ENCODE measurements around the gene S100A8. TPM values are rescaled to one million over a fixed set of nuclear protein-coding genes. Genes with fewer than 3 reads are reported as not detected.
"Not testable (repeated sequence)": the region's sequence is repeated elsewhere in the genome, so short reads cannot be mapped to it uniquely, and the experiment has no call there.

S100A8 gene
- polyA plus RNA-seq, 3 donors, result 4.1 to 21.5 (median 14.9) TPM

DNA sequence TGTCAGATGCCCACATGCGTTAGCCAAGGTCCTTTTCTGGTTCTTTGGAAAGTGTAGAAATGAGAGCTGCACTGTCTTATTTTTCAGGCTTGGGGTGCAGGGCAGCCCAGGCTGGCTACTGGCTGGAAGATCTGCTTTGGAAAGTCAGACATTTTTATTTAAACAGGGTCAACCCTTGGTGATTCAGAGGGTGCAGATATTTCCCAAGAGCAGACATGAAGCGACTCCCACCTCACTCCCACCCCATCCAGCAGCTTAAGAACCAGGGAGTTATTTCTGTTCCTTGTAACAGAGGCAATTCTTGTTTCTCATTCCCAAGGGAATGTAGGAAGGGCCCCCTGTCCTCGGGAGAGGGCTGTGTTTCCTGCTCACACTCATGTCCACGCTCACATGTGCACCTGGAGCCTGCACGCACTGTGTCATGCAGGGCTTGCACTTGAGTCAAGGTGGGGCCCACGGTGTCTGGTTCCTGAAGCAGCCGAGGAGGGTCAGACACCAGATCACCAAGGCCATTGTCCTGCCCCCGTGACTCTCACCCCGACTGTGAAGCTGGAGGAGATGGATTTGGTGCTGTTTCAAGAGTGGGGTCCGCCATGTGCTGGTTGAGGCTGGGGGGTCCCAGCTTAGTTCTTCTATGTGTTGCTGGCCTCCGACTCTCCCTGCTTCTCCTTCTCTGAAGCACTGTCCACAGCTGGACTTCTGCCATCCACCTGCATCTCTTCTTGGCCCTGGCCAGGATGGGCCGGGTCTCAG, 26.4 kb upstream of the S100A8 start:
- no peak for DNase-seq (ENCODE audit: low read depth in 3 of 3, low spot score in 2 of 3)

DNA sequence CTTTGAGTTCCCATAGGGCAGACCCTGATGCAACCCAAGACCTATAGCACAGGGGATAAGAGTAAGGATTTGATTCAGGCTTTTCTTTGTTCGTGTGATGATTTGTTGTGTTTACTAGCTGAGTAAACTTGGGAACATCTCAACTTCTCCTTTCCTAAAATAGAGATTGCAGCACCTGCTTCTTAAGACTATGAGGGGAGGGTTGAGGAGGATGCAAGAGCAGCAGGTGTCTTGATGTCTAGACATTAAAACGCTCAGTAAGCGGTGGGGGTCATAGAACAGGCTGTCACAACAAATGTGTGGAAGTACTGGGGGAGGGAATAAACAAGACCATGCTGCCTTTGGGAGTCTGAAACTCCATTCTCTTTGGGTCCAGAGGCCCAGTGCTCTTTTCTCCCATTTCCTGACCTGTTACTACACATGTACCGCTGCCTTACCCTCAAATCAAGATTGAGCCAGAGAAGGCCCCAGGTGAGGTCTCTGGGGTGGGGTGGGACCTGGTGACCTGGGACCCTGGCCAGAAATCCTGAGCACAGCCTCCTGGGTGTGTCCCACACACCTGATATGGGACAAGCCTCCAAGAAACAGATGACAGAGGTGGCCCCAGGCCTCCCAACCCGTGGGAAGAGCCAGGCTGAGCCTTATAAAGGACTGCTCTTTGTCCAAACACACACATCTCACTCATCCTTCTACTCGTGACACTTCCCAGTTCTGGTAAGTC, 25.1 kb upstream of the S100A8 start, which contains the start of gene S100A7A:
Gene S100A7A (plus strand): TSS at position 671 of the 721 bp plus-strand sequence. CDS start 1,563 bp downstream, outside the sequence.
- DNase-seq (ENCODE audit: low read depth in 3 of 3, low spot score in 2 of 3), result no peak

DNA sequence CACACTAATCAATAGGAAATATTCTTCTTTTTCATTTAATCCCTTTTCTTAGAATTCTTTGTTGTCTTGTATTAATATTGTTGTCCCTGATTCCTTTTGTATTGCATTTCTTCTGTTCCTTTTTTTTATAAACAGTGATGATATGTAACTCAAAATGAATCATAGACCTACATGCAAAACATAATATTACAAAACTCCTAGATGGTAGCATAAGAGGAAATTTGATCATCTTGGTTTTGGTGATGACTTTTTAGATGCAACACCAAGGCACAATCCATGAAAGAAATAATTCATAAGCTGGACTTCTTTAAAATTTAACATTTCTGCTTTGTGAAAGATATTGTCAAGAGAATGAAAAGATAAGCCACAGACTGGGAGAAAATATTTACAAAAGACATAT, 23.1 kb upstream of the S100A8 start:
- DNase-seq (ENCODE audit: low read depth in 3 of 3, low spot score in 2 of 3), result not testable (repeated sequence)

DNA sequence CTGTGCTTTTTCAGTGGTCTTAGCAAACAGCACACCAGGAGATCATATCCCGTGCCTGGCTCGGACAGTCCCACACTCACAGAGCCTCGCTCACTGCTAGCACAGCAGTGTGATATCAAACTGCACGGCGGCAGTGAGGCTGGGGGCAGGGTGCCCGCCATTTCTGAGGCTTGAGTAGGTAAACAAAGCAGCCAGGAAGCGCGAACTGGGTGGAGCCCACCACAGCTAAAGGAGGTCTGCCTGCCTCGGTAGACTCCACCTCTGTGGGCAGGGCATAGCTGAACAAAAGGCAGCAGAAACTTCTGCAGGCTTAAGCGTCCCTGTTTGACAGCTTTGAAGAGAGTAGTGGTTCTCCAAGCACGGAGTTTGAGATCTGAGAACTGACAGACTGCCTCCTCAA, 16.4 kb upstream of the S100A8 start:
- not testable (repeated sequence) for DNase-seq (ENCODE audit: low read depth in 3 of 3, low spot score in 2 of 3)

DNA sequence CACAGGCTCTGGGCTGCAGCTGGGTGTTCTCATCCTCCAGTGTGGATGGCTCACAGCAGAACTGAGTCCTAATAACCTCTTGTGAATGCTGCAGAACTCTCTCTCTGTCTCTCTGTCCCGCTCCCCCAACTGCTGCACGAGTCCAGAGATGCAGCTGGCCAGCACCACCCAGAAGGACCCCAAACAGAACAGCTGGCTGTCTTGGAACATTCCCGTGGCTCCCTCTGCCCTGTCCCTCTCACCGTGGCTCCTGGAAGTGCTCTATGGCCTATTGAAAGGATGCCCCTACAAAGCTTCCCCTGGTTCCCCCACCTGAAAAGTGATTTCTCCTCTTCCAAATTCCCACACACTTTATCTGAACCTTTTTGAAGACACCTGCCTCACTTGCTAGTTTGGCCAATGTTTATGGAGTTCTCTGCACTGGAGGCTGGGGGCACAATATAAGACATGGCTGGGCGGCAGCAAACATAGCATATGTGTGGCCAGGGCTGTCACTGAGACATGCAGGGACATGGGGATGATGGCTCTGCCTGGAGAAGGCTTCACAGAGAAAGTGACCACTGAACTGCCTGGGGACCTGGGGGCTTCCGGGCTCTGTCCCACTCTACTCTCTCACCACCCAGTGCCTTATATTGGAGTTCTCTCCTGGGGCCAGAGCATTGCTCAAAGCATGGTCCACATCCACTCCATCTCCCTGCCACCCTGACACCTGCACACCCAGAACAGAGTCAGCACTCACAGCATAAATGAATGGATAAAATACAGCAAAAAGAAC, 15.1 kb upstream of the S100A8 start:
- DNase-seq (ENCODE audit: low read depth in 3 of 3, low spot score in 2 of 3), result not testable (repeated sequence)

DNA sequence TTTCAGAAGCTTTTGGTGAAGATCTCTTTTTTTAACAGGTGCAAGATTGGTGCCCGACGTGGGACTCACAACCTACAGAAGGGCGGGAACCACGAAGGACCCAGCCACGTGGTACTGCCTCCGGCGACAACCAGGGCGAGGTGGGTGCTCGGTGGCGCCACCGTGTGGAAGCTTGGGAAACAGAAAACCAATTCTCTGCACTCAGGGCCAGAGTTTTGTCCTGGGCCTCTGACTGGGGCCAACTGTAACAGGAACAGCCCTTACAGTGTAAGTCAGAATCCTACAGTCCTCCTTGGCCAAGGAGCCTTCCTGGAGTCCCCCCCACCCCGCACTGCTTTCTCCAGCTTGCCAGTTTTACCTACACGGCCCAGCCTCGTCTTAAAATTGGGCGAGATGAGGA, 13.9 kb upstream of the S100A8 start:
- DNase-seq (ENCODE audit: low read depth in 3 of 3, low spot score in 2 of 3), result no peak

DNA sequence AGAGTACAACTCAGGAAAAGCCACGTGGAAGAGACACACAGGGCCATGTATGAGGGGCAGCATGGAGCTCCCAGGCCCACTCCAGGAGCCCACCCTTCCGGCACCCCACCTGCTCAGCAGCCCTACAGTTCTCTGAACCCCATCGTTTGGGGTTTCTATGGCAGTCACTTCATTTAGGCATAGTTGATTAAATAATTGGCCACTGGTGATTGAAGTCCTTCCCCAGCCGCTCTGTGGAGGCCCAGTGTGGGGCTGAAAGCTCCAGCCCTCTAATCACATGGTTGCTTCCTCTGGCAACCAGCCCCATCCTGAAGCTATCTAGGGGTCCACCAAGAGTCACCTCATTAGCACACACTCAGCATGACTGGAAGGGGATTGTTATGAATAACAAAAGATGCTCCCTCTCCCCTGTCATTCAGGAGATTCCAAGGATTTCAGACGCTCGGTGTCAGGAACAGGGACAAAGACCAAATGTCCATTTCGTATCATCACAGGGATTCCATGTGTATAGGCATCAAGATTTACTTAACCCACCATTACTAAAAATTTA, 13.3 kb upstream of the S100A8 start:
- no peak for DNase-seq (ENCODE audit: low read depth in 3 of 3, low spot score in 2 of 3)

DNA sequence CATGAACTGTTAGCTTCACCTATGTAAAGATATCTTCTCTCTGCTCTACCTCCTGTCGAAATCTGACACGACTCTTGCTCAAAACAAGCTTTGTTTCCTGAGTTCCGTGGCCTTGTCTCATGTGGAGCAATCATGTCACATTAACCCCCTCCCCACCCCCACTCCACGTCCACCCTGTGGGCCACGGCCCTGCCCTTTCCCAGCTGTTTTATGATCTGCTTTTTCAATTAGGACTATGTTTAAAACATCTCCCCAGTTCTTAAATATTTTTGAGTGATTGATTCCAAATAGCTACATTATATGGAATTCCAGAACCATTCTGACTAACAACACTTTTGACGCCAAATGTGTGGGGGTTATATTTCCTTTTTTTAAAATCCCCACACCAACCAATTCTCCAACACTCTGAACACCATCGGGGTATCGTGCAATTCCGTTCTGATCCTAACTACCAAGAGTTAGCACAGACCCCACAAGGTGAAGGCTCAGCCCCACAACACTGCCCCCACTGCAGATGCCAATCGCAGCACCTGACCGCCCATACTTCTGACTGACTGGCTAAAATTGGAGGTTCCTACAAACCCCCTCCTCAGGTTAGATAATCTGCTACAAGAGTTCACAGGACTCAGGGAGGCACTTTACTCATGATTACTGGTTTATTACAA, 12.7 kb upstream of the S100A8 start:
- DNase-seq (ENCODE audit: low read depth in 3 of 3, low spot score in 2 of 3), result no peak

DNA sequence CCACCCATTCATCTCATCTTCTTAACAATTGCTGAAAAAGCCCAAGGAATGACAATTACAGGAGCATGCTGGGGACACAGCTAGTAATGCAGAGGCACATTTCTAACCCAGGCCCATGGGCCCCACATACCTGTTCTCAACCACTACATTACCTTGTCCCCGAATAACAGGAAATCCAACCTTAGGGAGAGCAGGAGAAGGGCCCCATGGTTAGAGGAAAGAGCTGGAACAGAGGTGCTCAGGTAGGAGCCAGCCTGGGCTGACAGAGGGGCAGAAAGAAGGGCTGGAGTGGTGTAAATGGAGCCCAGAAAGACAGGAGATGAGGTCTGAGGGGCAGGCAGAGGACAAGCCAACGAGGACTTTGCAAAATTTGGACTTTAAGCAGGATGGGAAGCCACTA, 11.4 kb upstream of the S100A8 start:
- no peak for DNase-seq (ENCODE audit: low read depth in 3 of 3, low spot score in 2 of 3)

DNA sequence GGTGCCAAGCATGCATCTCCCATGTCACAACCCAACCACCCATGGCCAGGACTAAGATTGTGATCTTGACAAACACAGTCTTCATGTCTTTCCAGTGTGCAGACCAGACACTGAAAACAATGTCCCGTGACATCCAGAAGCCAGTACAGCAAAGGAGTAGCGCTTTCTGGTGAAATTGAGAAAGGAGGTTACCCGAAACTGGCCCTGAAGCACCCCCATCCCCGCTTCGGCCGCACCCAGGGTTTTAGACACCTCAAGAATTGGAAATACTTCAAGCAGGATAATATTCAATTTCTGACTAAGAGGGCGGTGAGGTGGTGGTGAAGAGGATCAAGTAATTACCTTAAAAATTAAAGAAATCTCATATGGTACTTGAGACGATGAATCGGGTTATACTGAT, 10.6 kb upstream of the S100A8 start:
- DNase-seq (ENCODE audit: low read depth in 3 of 3, low spot score in 2 of 3), result no peak

DNA sequence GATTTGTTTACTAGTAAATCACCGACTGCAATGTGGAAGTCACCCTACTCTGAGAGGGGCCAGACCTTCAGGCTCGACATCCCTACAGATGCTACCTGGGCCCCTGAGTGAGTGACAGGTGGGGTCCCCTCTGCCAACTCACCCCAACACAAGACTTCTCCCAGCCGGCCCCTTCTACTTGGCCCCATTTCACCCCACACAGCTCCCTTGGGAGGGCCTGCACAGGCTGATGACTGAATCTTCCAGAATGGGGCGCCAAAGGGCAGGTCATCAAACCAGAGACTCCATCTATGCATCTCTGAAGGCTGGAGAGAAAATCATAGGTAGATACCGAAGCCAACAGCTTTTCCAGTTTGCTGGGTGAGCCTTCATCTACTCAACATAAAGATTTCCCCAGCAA, 9.4 kb upstream of the S100A8 start:
- no peak for DNase-seq (ENCODE audit: low read depth in 3 of 3, low spot score in 2 of 3)

DNA sequence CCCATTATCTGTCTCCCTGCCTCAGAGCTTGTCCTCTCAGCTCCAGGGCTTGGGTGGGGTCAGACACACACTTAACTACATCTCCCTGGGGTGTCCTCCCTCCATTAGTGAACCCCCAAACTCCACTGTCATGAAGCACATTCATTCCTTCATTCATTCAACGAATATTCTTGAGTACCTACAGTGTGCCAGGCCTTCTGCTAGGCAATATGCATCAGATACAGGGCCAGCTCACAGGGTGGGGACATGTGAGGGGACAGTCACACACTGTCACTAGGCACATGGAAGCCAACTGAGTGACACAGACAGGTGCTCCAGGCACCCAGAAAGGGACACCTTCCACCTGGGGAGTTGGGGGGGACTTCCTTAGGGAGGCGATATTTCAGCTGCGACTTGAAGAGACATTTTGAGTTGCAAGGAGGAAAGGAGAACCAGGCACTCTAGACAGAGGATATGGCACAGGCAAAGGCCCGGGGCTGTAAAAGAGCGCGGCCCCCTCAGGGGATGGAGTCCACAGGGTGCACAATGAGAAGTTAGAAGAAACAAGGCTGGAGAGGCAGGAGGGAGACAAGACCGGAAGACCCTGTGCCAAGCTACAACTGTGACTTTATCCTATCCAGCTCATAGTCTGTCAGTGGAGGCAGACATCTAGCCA, 8.7 kb upstream of the S100A8 start:
- no peak for DNase-seq (ENCODE audit: low read depth in 3 of 3, low spot score in 2 of 3)

DNA sequence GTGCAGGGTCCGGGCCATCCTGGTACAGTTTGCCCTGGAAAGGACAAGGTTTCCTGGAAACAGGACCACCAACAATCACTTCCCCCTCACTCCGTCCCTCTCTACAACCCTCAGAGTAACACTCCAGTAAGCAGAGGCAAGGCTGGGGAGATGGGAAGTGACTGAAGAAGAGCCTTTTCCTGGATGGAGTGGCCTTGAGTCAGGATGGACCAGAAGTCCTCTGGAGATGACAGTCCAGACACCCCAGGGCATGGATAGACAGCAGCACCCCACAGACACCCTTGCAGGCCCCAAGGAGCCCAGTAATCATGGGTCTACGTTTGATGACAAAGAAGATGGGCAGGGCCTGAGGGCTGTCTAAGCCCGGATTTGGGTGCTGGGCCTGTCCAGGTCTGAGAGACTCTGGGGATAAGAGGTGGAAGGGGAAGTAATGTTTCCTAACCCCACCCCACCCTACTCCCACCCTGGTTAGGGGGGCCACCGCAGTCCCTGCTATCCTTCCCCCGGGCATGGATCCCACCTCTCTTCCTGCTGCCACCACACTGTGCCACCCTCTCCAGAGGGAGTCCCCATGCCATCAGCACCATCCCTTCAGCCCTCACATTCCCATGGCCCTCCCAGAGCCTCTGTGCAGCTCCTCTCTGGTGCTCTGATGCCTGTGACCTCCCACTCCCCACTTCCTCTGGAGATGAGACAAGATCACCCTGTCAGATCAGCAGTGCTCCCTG, 7.2 kb upstream of the S100A8 start:
- DNase-seq (ENCODE audit: low read depth in 3 of 3, low spot score in 2 of 3), result no peak

DNA sequence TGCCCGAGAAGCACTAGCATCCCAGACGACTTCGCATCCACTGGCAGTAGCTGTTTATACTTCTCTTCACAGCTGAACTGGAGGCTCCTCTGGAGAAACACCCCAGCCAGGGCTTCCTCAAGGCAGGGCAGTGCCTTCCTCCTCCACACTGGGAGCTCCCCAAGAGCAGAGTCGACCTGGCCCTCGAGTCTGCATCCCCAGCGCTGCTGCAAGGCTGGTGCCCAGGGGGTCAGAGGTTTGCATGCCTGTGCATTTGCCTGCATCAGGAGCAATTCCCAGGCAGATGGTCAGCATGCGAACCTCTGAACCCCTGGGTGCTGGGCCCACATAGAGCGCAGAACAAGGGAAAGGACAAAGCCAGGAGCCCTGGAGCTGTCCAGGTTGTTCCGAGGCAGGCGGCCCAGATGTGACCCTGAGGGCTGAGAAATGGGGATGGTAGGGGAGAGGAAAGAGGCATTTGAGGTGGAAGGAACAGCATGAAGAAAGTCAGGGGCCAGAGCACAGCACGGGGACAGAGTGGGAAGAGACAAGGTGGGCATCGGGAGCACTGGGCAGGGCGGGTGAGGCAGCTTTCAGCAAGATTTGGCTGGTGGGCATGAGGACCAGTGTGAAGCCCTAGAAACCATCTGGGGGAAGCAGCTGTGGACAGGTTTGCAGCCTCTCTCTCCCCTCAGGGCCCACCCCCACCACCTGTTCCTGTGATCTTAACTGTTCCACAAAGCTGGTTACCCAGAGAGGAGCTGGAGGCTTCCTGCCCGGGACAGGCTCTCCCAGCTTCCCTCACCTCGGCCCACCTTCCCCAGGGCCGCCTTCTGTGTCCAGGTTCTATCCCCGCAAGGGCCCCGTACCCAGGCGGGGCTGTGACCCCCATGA, 6.4 kb upstream of the S100A8 start:
- no peak for DNase-seq (ENCODE audit: low read depth in 3 of 3, low spot score in 2 of 3)

DNA sequence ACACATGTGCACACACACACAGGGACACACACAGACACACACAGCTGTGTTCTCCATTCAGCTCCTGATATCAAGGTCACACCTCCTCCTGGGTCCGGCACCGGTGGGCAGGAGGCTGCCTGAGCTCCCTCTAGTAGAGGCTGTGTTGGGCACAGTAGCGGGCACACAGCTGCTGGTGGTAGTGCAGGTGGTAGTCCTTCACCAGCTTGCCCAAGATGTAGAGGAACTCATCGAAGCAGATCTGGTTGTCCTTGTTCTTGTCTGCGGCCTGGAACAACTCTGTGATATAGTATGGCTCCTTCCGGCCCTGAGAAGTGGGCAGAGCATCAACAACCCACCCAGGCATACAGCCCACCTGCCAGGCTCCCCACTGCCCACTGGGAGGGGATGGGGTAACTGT, 5.6 kb upstream of the S100A8 start:
- no peak for DNase-seq (ENCODE audit: low read depth in 3 of 3, low spot score in 2 of 3)

DNA sequence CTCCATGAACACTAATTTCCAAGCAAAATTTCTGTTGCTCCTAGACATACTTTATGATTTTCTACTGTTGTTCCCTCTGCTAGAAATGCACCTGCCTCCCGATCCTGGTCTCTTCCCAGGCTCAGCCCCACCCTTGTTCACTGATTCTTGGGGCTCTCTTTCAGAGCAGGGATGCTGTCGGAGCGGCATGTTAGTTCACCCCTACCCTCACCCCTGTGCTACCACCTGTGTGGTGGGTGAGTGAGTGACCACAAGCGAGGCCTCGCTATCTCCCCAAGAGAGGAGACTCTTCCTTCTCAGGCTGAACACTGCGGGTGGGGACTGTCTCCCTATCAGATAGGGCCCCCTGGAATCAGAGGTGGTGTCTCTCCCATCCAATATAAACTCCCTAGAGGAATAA, 4.9 kb upstream of the S100A8 start:
- DNase-seq (ENCODE audit: low read depth in 3 of 3, low spot score in 2 of 3), result no peak

DNA sequence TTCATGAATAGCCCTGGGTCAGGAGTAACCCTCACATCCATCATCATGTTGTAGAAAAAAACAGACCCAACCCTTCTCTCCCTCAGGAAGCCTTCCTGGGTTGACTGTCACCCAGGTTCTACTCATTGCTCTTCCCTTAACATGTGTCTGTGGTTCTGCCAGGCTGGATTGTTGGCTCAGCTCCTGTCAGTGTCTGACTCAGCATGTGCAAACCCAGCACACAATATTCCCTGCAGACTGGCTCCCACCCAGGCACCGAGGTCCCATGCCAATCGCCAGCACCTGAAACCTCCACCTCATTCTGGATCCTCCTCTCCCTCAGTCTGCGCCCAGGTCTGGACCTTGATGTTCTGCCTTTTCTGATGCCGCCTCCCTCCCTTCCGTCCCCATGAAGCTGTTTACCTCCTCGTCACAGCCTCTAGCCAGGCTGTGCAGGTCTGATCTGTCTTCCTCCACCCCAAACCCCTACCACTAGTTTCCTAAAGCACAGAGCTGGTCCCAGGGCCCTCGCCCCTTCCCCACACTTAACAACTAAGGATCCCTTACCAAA, 4.3 kb upstream of the S100A8 start:
- DNase-seq (ENCODE audit: low read depth in 3 of 3, low spot score in 2 of 3), result no peak

DNA sequence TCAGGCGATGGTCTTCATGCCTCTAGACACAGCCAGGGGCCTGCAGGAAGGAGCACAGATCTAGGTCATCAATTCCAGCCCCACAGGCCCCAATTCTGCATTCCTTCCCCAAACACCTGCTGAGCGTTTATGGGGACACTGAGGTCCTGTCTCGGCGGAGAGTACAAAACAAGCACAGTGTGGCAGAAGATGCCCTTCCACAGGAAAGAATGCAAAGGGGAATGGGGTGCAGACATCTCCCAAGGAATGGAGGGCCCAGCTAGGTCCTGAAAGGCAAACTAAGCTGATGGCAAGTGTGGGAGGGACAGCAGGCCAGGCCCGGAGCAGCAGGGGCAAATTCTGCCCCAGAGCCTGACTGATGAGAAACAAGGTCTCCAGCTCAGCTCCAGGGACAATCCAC, 3.5 kb upstream of the S100A8 start:
- no peak for DNase-seq (ENCODE audit: low read depth in 3 of 3, low spot score in 2 of 3)
